GM12872 (cell line): ENCODE data around the gene RELA.

Source experiments
- TF ChIP-seq, protein P1 (sequence below): IDR thresholded peaks from 3 replicates; pipeline ENCODE4 v1.5.1; 2011; ENCODE audit warnings: low read depth, mild to moderate bottlenecking, low read length, moderate library complexity; ENCODE audit not compliant: insufficient read depth

Gene RELA

DNA sequence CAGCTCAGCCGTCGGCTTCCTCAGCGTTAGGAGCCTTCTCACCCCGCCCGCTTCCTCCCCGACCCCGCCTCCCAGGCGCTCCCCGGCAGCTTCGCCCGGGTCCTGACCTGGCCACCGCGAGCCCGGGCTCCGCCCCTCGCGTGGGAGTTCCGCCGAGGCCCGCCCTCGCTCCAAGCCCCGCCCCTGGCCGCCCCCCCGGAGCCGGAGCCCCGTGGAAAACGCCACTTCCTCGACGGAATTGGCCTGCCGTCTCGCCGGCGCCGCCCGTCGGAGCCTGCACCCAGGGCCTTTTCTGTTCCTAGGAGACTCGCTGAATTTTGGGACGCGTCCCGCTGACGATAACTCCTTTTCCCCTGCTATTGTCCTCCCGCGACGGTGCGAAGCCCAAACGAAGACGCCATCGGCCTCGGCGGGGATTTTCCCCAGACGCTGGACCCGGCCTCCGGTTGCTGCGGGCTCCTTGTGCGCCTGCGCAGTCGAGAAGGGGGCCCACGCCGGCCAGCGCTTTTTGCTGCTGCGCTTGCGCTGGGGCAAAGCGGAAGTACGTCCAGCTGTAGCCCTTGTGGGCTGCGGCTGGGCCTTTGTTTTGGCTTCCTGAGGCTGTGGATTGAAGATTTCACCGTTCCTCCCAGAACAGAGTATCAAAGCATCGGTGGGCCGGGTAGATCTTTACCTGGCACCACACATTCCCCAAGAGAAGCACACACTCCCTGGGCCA, 10.0 kb downstream of the RELA start:
- TF ChIP-seq, protein P1, sequence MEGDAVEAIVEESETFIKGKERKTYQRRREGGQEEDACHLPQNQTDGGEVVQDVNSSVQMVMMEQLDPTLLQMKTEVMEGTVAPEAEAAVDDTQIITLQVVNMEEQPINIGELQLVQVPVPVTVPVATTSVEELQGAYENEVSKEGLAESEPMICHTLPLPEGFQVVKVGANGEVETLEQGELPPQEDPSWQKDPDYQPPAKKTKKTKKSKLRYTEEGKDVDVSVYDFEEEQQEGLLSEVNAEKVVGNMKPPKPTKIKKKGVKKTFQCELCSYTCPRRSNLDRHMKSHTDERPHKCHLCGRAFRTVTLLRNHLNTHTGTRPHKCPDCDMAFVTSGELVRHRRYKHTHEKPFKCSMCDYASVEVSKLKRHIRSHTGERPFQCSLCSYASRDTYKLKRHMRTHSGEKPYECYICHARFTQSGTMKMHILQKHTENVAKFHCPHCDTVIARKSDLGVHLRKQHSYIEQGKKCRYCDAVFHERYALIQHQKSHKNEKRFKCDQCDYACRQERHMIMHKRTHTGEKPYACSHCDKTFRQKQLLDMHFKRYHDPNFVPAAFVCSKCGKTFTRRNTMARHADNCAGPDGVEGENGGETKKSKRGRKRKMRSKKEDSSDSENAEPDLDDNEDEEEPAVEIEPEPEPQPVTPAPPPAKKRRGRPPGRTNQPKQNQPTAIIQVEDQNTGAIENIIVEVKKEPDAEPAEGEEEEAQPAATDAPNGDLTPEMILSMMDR, result no peak

DNA sequence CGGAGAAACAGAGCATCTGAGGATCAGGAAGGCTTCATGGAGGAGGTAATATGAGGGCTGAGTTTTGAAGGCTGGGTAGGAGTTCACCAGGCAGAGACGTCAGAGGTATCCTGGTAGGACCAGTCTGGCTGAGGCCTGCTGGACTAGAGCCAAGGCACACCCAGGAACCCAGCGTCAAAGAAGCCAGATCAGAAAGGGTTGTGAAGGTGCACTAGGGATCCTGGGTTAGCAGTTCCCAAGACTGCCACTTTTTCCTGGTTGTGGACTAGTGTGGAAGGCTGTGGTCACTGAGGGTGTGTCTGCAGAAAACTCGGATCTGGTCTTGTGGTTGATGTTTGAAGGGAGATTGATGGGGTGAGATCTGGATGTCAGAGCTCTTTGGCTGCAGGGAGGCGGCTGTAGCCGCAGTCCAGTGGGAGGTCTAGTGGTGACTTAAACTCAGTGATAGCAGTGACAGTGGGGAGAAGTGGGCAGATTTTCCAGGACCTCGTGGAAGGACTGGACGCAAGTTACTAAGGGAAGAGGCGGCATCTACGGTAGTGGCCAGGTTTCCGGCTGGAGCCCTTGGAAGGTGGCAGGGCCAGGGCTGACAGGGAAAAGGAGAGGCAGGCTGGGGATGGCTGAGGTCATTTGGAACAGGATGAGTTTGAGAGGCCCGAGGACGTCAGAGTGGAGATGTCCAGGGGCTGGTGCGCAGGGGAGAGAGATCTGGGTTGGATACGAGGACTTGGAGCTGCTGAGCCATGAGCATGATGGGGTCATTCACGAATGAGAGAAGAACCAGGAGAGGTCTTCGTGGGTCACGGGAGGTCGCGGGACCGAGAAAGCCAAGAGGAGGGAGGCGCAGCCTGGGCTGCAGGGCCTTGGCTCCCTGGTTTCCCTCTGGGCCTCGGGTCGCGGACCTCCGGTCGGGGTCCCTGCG, 10.9 kb downstream of the RELA start:
- TF ChIP-seq, protein P1, result no peak

DNA sequence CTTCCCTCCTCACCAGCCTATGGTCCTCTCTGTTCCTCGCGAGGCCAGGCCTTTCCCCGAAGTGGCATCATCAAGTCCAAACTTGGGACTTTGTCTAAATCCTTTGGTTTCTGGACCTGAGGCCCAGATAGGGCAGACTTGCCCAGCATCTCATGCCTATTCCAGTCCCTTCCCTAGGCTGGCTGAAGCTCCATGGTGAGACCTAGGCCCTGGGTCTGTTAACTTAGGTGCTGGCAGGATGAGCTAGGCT, 11.5 kb downstream of the RELA start:
- TF ChIP-seq, protein P1, result no peak

DNA sequence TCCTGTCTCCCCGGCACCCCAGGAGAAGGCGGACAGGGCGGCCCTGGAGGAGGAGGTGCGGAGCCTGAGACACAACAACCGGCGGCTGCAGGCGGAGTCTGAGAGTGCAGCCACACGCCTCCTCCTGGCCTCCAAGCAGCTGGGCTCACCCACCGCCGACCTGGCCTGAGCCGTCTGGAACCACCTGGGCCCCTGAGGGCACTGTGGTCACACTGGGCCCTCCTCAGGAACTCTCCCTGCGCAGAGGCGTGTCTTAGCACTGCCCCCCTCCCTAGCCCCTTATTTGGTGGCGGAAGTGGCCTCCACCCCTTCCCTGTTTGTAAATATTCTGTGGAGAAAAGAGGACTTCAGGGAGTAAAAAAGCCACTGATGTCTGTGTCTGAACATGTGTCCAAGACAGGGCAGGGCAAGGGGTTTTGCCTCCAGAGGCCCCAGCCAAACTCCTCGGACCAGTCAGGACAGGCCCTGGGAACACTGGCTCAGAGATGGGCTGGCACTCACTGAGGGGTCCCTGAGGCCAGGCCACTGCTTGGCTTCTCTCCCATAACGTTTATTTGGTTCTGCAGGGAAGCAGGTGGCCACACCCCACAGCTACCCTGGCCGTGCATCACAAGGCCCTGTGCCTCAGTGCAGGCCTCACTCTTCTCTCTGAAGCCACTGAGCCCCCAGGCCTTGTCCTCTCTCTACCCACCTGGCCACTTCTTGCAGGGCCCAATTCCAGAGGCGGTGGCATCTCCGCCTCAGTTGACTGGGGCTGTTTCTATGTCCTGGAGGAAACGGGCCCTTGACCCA, 12.0 kb downstream of the RELA start:
- TF ChIP-seq, protein P1, result no peak

DNA sequence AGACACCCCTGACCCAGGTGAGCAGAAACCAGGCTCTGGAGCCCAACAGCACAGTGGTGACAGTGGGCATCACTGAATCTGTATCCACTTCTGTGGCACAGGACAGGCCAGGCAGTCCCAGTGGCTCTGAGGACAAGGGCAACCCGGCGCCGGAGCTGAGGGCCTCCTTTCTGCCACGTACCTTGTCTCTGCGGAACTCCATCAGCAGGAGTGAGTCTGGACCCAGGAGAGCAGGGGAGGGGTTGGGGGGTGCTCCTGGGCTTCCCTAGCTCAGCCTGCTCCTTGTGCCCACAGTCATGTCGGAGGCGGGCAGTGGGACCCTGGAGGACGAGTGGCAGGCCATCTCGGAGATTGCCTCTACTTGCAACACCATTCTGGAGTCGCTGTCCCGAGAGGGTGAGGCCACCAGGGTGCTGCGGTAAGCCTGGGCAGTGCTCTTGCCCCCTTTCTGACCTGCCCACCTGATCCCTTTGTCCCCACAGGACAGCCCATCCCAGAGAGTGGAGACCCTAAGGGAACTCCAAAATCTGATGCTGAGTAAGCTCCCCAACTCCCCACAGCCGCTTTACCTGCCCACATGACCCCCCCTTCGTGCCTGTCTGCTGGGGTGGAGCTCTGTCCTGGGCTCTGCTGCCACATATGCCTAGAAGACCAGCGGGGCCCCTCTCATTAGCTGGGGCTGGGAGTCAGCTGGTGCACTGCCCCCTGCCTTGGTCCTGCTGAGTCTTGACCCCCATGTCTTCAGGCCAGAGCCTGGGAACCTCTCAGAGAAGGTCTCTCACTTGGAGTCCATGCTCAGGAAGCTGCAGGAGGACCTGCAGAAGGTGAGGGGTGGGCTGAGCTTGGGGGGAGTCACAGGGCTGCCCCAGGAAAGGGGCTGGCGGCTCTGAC, 12.8 kb downstream of the RELA start:
- TF ChIP-seq, protein P1, result no peak

DNA sequence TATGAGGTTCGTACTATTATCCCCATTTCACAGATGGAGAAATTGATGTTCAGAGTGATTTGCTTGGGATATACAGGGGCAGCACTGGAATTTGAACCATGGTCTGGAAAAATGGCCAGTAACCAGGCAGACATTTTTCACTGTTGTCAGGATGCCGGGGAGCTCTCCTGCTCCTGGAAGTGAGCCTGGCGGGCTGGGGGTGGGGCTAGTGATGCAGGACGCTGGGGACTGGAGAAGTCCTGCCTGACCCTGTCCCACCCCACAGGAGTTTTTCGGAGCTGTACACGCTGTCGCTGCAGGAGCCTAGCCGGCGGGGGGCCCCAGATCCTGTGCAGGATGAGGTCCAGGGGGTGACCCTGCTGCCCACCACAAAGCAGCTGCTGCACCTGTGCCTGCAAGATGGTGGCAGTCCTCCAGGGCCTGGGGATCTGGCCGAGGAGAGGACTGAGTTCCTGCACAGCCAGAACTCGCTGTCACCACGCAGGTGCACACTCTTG, 13.7 kb downstream of the RELA start:
- TF ChIP-seq, protein P1, result no peak
